H9 (cell line): ENCODE measurements around the gene ANAPC2. TPM values are rescaled to one million over a fixed set of nuclear protein-coding genes. Genes with fewer than 3 reads are reported as not detected.

Source experiments
- DNase-seq: peaks from one replicate; pipeline ENCODE4 v3.0.0-alpha.2; 2017
- H2AFZ ChIP-seq: one replicate; pipeline ENCODE4 v1.6.1; 2013; ENCODE audit warnings: mild to moderate bottlenecking, low read length, control low read depth, moderate library complexity
- H2AK5ac ChIP-seq: 2 replicates; pipeline ENCODE4 v1.6.1; 2013; ENCODE audit warnings: low read length, control low read depth, mixed read lengths; ENCODE audit not compliant: insufficient read length
- H2BK120ac ChIP-seq: one replicate; pipeline ENCODE4 v1.6.1; 2013; ENCODE audit warnings: low read depth, mild to moderate bottlenecking, low read length, control low read depth, inconsistent platforms; ENCODE audit not compliant: poor library complexity, severe bottlenecking
- H2BK12ac ChIP-seq: 2 replicates; pipeline ENCODE4 v1.6.1; 2013; ENCODE audit warnings: low read length, control low read depth, mixed read lengths, low read depth; ENCODE audit not compliant: insufficient read length
- H2BK15ac ChIP-seq: 2 replicates; pipeline ENCODE4 v1.6.1; 2013; ENCODE audit warnings: low read depth, low read length, control low read depth
- H2BK20ac ChIP-seq: one replicate; pipeline ENCODE4 v1.6.1; 2013; ENCODE audit warnings: low read depth, mild to moderate bottlenecking, low read length, control low read depth, inconsistent platforms; ENCODE audit not compliant: poor library complexity, severe bottlenecking
- H2BK5ac ChIP-seq: 2 replicates; pipeline ENCODE4 v1.6.1; 2013; ENCODE audit warnings: low read length, control low read depth, mixed read lengths; ENCODE audit not compliant: insufficient read length
- H3K14ac ChIP-seq: 2 replicates; pipeline ENCODE4 v1.6.1; 2013; ENCODE audit warnings: low read length, control low read depth; ENCODE audit not compliant: insufficient read depth
- H3K18ac ChIP-seq: 2 replicates; pipeline ENCODE4 v1.6.1; 2013; ENCODE audit warnings: low read depth, mild to moderate bottlenecking, mixed read lengths, low read length, control low read depth; ENCODE audit not compliant: insufficient read length
- H3K23ac ChIP-seq: 2 replicates; pipeline ENCODE4 v1.6.1; 2013; ENCODE audit warnings: low read length, control low read depth, mixed read lengths, low read depth; ENCODE audit not compliant: insufficient read length
- H3K23me2 ChIP-seq: 2 replicates; pipeline ENCODE4 v1.6.1; 2013; ENCODE audit warnings: low read depth, mild to moderate bottlenecking, mixed read lengths, low read length, control low read depth; ENCODE audit not compliant: insufficient read length, poor library complexity, severe bottlenecking
- H3K27ac ChIP-seq: 2 replicates; pipeline ENCODE4 v1.5.1; 2013; ENCODE audit warnings: low read length, control low read depth, mixed read lengths, low read depth; ENCODE audit not compliant: insufficient read length
- H3K27me3 ChIP-seq: 2 replicates; pipeline ENCODE4 v1.6.1; 2013; ENCODE audit warnings: low read length, control low read depth, inconsistent platforms; ENCODE audit not compliant: insufficient read depth
- H3K4ac ChIP-seq: 2 replicates; pipeline ENCODE4 v1.6.1; 2013; ENCODE audit warnings: low read depth, mild to moderate bottlenecking, control low read depth, inconsistent platforms, low read length, moderate library complexity
- H3K4me1 ChIP-seq: 2 replicates; pipeline ENCODE4 v1.6.1; 2013; ENCODE audit warnings: low read length, control low read depth, inconsistent platforms; ENCODE audit not compliant: insufficient read depth
- H3K4me2 ChIP-seq: 2 replicates; pipeline ENCODE4 v1.6.1; 2013; ENCODE audit warnings: low read length, control low read depth, mixed read lengths; ENCODE audit not compliant: insufficient read length, insufficient read depth
- H3K56ac ChIP-seq: 2 replicates; pipeline ENCODE4 v1.6.1; 2013; ENCODE audit warnings: low read depth, mild to moderate bottlenecking, mixed read lengths, low read length, control low read depth; ENCODE audit not compliant: insufficient read length
- H3K79me1 ChIP-seq: 2 replicates; pipeline ENCODE4 v1.6.1; 2013; ENCODE audit warnings: low read depth, mild to moderate bottlenecking, moderate library complexity, low read length, control low read depth, inconsistent platforms; ENCODE audit not compliant: insufficient read depth, poor library complexity, severe bottlenecking
- H3K79me2 ChIP-seq: 2 replicates; pipeline ENCODE4 v1.6.1; 2013; ENCODE audit warnings: low read length, control low read depth, inconsistent platforms; ENCODE audit not compliant: insufficient read depth
- H3K9ac ChIP-seq: 2 replicates; pipeline ENCODE4 v1.6.1; 2013; ENCODE audit warnings: low read length, control low read depth, mixed read lengths; ENCODE audit not compliant: insufficient read length; ENCODE audit errors: extremely low read depth
- H3K9me3 ChIP-seq: one replicate; pipeline ENCODE4 v1.6.1; 2013; ENCODE audit warnings: low read depth, low read length, inconsistent platforms; ENCODE audit not compliant: control insufficient read depth
- H3T11ph ChIP-seq: one replicate; pipeline ENCODE4 v1.6.1; 2013; ENCODE audit warnings: mild to moderate bottlenecking, low read length, control low read depth, inconsistent platforms
- H4K20me1 ChIP-seq: one replicate; pipeline ENCODE4 v1.6.1; 2013; ENCODE audit not compliant: control insufficient read depth, insufficient read length, insufficient read depth
- H4K5ac ChIP-seq: 2 replicates; pipeline ENCODE4 v1.6.1; 2013; ENCODE audit warnings: low read depth, mild to moderate bottlenecking, mixed read lengths, low read length, control low read depth; ENCODE audit not compliant: insufficient read length
- H4K8ac ChIP-seq: replicated peaks from 2 replicates; pipeline ENCODE4 v1.6.1; 2013; ENCODE audit warnings: low read length, control low read depth, mixed read lengths, low read depth; ENCODE audit not compliant: insufficient read length
- H4K91ac ChIP-seq: 2 replicates; pipeline ENCODE4 v1.6.1; 2013; ENCODE audit warnings: low read depth, mild to moderate bottlenecking, moderate library complexity, mixed read lengths, low read length, control low read depth; ENCODE audit not compliant: insufficient read length
- H3K27ac Mint-ChIP-seq, 3 experiments: 2 replicates in 2 of 3; 3 replicates in 1 of 3; pipeline ENCODE4 v1.8.0; 2020 to 2021; ENCODE audit warnings: mixed read lengths in 3 of 3, mild to moderate bottlenecking in 1 of 3, moderate library complexity in 1 of 3
- H3K27me3 Mint-ChIP-seq: 2 replicates; pipeline ENCODE4 v1.8.0; 2021; ENCODE audit warnings: low read depth, mild to moderate bottlenecking, moderate library complexity, mixed read lengths
- H3K36me3 Mint-ChIP-seq, 3 experiments: 2 replicates in 2 of 3; 3 replicates in 1 of 3; pipeline ENCODE4 v1.8.0; 2020 to 2021; ENCODE audit warnings: low read depth in 3 of 3, mixed read lengths in 3 of 3; ENCODE audit not compliant: insufficient read depth in 1 of 3
- H3K4me1 Mint-ChIP-seq, 2 experiments: 2 replicates each; pipeline ENCODE4 v1.8.0; 2020; ENCODE audit warnings: mixed read lengths in 2 of 2
- H3K4me3 Mint-ChIP-seq, 2 experiments: 2 replicates in 1 of 2; 3 replicates in 1 of 2; pipeline ENCODE4 v1.8.0; 2020 to 2021; ENCODE audit warnings: mild to moderate bottlenecking in 2 of 2, mixed read lengths in 2 of 2, moderate library complexity in 1 of 2
- H3K9me3 Mint-ChIP-seq, 2 experiments: 2 replicates in 1 of 2; 3 replicates in 1 of 2; pipeline ENCODE4 v1.8.0; 2020; ENCODE audit warnings: mild to moderate bottlenecking in 2 of 2, mixed read lengths in 2 of 2, moderate library complexity in 1 of 2
- WGBS: extraction: QIAGEN DNeasy Blood & Tissue Kit; methylation state at CpG from one replicate; pipeline ENCODE4 v1.1.7; 2013; ENCODE audit warnings: missing lambda C conversion rate, low lambda C conversion rate, mixed read lengths; ENCODE audit not compliant: insufficient read length; ENCODE audit errors: extremely low coverage; 5-methylcytosine and 5-hydroxymethylcytosine counted together
- total RNA-seq: library from RNA; stranded (reverse); gene quantifications from 2 replicates; pipeline ENCODE4 v1.2.1, GENCODE V29; 2021
- TF ChIP-seq, protein P1 (sequence below): fragments of 200-600 bp; sonication (generic); conservative IDR thresholded peaks from 3 replicates; pipeline ENCODE4 v1.8.0; 2021; ENCODE audit warnings: antibody characterized with exemption, mild to moderate bottlenecking

ANAPC2 gene
- total RNA-seq, 1 experiment from 2014 or later, result 54.8 TPM

- peak; percentile 53 for DNase-seq
- Histone ChIP-seq H3K79me2 (no peaks in the 10 kb centered on the region), H4K20me1 (peaks cover 2% of the 10 kb centered on the region), H3K14ac (no peak within 1 kb of the TSS), H3K9ac (no peak within 1 kb of the TSS), H3K18ac (no peak within 1 kb of the TSS), H4K8ac (no peak within 1 kb of the TSS), H3K4me2 (peak within 1 kb of the TSS; percentile 7), H3K23ac (no peak within 1 kb of the TSS), H2BK5ac (no peak within 1 kb of the TSS), H2BK120ac (no peak within 1 kb of the TSS), H3K27me3 (peaks cover 29% of the 10 kb centered on the region; the same call in 1 of the 2 replicates), H4K91ac (no peak within 1 kb of the TSS), H3T11ph (no peak within 1 kb of the TSS), H2BK20ac (no peak within 1 kb of the TSS), H3K9me3 (no peaks in the 10 kb centered on the region), H3K4ac (no peak within 1 kb of the TSS), H2AFZ (no peak within 1 kb of the TSS), H2BK12ac (no peak within 1 kb of the TSS), H3K4me1 (no peaks in the 10 kb centered on the region), H3K56ac (no peak within 1 kb of the TSS), H3K79me1 (no peaks in the 10 kb centered on the region), H3K23me2 (no peaks in the 10 kb centered on the region), H2AK5ac (no peak within 1 kb of the TSS), H4K5ac (no peak within 1 kb of the TSS), H2BK15ac (no peak within 1 kb of the TSS), H3K27ac (no peak within 1 kb of the TSS)
- peaks cover 93% of the 10 kb centered on the region for H3K27me3 Mint-ChIP-seq
- no CpG with 5 or more reads among the region's 104 CpGs for WGBS
- H3K36me3 Mint-ChIP-seq, result no peaks in the 10 kb centered on the region
- H3K27ac Mint-ChIP-seq, result peak within 1 kb of the TSS in 1 of 3 experiments; percentile 20; a peak in 1 of 7 replicates
- TF ChIP-seq, protein P1, sequence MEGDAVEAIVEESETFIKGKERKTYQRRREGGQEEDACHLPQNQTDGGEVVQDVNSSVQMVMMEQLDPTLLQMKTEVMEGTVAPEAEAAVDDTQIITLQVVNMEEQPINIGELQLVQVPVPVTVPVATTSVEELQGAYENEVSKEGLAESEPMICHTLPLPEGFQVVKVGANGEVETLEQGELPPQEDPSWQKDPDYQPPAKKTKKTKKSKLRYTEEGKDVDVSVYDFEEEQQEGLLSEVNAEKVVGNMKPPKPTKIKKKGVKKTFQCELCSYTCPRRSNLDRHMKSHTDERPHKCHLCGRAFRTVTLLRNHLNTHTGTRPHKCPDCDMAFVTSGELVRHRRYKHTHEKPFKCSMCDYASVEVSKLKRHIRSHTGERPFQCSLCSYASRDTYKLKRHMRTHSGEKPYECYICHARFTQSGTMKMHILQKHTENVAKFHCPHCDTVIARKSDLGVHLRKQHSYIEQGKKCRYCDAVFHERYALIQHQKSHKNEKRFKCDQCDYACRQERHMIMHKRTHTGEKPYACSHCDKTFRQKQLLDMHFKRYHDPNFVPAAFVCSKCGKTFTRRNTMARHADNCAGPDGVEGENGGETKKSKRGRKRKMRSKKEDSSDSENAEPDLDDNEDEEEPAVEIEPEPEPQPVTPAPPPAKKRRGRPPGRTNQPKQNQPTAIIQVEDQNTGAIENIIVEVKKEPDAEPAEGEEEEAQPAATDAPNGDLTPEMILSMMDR, result no peak
- H3K4me3 Mint-ChIP-seq, result peak within 1 kb of the TSS in 1 of 2 experiments; percentile 74; a peak in 3 of 5 replicates
- H3K4me1 Mint-ChIP-seq, result peaks cover 0 to 12% of the 10 kb centered on the region in 2 experiments; a peak in 2 of 4 replicates
- H3K9me3 Mint-ChIP-seq, result no peaks in the 10 kb centered on the region; a peak in 2 of 5 replicates
These were observed 49.5 kb downstream of the ANAPC2 start, which contains the start of gene GRIN1 for GRCh38 chr9:137138722-137139467. Gene GRIN1 (plus strand): TSS chr9:137139154. CDS start chr9:137139487, 333 bp downstream.
